ENCODE measurements around the gene ANKRD13A. TPM values are rescaled to one million over a fixed set of nuclear protein-coding genes. Genes with fewer than 3 reads are reported as not detected.
A peak's percentile ranks its signal among the peaks of the same experiment; 100 is the strongest.

ANKRD13A gene
- total RNA-seq, 1 donor from 2014 or later, result 35.4 TPM

- H3K4me3 Mint-ChIP-seq, result no peak overlapping the region
Measured at GRCh38 chr12:109967383-109968031, 31.7 kb upstream of the ANKRD13A start.

GRCh38 chr12:109968032-109968420 is 31.2 kb upstream of the ANKRD13A start:
- H3K4me3 Mint-ChIP-seq, result no peak overlapping the region

More at GRCh38 chr12:109967383-109968031, 31.7 kb upstream of the ANKRD13A start:
- Histone ChIP-seq H2AFZ (replicated peaks) (no peak overlapping the region), H3K79me2 (ENCODE audit: low read depth) (no peaks in the 10 kb centered on the region), H3K27ac (no peak overlapping the region), H3K36me3 (peaks cover 3% of the 10 kb centered on the region), H4K20me1 (ENCODE audit: low read depth) (no peaks in the 10 kb centered on the region), H3F3A (ENCODE audit: low read depth) (no peaks in the 10 kb centered on the region), H3K4me2 (no peak overlapping the region), H3K9me3 (ENCODE audit: low read depth) (no peaks in the 10 kb centered on the region), H3K4me3 (no peak overlapping the region), H3K4me1 (no peaks in the 10 kb centered on the region), H3K9ac (no peak overlapping the region), H3K27me3 (no peaks in the 10 kb centered on the region)
- no peak for TF ChIP-seq EZH2 (IDR thresholded peaks at IDR 0.05)
- no peak for TF ChIP-seq EZH2phosphoT487 (IDR thresholded peaks at IDR 0.05)
- no peak for TF ChIP-seq CTCF (IDR thresholded peaks at IDR 0.05)
- Mint-ChIP-seq H3K36me3 (peaks cover 22% of the 10 kb centered on the region), H3K27me3 (ENCODE audit: insufficient read depth, low read depth) (no peaks in the 10 kb centered on the region), H3K9me3 (no peaks in the 10 kb centered on the region), H3K4me1 (no peaks in the 10 kb centered on the region), H3K27ac (no peak overlapping the region)
- DNase-seq (ENCODE audit: low spot score), result peak; percentile 27

GRCh38 chr12:109968801-109969200 is 30.4 kb upstream of the ANKRD13A start:
- TF ChIP-seq CTCF (IDR thresholded peaks at IDR 0.05) (no peak), EZH2 (IDR thresholded peaks at IDR 0.05) (no peak), EZH2phosphoT487 (IDR thresholded peaks at IDR 0.05) (no peak)
- no peak overlapping the region for H3K4me2 ChIP-seq
- Mint-ChIP-seq H3K4me3 (no peak overlapping the region), H3K4me1 (no peaks in the 10 kb centered on the region), H3K27me3 (ENCODE audit: insufficient read depth, low read depth) (no peaks in the 10 kb centered on the region), H3K27ac (no peak overlapping the region), H3K9me3 (no peaks in the 10 kb centered on the region), H3K36me3 (peaks cover 20% of the 10 kb centered on the region)
- H3F3A ChIP-seq (ENCODE audit: low read depth), result no peaks in the 10 kb centered on the region
- H4K20me1 ChIP-seq (ENCODE audit: low read depth), result no peaks in the 10 kb centered on the region
- H3K4me1 ChIP-seq, result no peaks in the 10 kb centered on the region
- no peak overlapping the region for H2AFZ ChIP-seq (replicated peaks)
- no peaks in the 10 kb centered on the region for H3K79me2 ChIP-seq (ENCODE audit: low read depth)
- DNase-seq (ENCODE audit: low spot score), result no peak
- H3K36me3 ChIP-seq, result peaks cover 3% of the 10 kb centered on the region
- no peaks in the 10 kb centered on the region for H3K27me3 ChIP-seq
- no peak overlapping the region for H3K9ac ChIP-seq
- H3K27ac ChIP-seq, result no peak overlapping the region
- no peaks in the 10 kb centered on the region for H3K9me3 ChIP-seq (ENCODE audit: low read depth)
- H3K4me3 ChIP-seq, result no peak overlapping the region

More at GRCh38 chr12:109968032-109968420, 31.2 kb upstream of the ANKRD13A start:
- Mint-ChIP-seq H3K27ac (no peak overlapping the region), H3K36me3 (peaks cover 22% of the 10 kb centered on the region), H3K4me1 (no peaks in the 10 kb centered on the region), H3K9me3 (no peaks in the 10 kb centered on the region), H3K27me3 (ENCODE audit: insufficient read depth, low read depth) (no peaks in the 10 kb centered on the region)
- H3K27me3 ChIP-seq, result no peaks in the 10 kb centered on the region
- TF ChIP-seq EZH2 (IDR thresholded peaks at IDR 0.05) (no peak), EZH2phosphoT487 (IDR thresholded peaks at IDR 0.05) (no peak), CTCF (IDR thresholded peaks at IDR 0.05) (no peak)
- H3F3A ChIP-seq (ENCODE audit: low read depth), result no peaks in the 10 kb centered on the region
- no peak for DNase-seq (ENCODE audit: low spot score)
- H3K4me2 ChIP-seq, result no peak overlapping the region
- no peak overlapping the region for H3K4me3 ChIP-seq
- H3K9ac ChIP-seq, result no peak overlapping the region
- H4K20me1 ChIP-seq (ENCODE audit: low read depth), result no peaks in the 10 kb centered on the region
- no peak overlapping the region for H3K27ac ChIP-seq
- no peaks in the 10 kb centered on the region for H3K9me3 ChIP-seq (ENCODE audit: low read depth)
- peaks cover 3% of the 10 kb centered on the region for H3K36me3 ChIP-seq
- H2AFZ ChIP-seq (replicated peaks), result no peak overlapping the region
- H3K79me2 ChIP-seq (ENCODE audit: low read depth), result no peaks in the 10 kb centered on the region
- H3K4me1 ChIP-seq, result no peaks in the 10 kb centered on the region
